ENCODE measurements around the gene VWA2. TPM values are rescaled to one million over a fixed set of nuclear protein-coding genes. Genes with fewer than 3 reads are reported as not detected.

Gene VWA2
- total RNA-seq, 1 donor from 2014 or later, result 2.2 TPM

DNA sequence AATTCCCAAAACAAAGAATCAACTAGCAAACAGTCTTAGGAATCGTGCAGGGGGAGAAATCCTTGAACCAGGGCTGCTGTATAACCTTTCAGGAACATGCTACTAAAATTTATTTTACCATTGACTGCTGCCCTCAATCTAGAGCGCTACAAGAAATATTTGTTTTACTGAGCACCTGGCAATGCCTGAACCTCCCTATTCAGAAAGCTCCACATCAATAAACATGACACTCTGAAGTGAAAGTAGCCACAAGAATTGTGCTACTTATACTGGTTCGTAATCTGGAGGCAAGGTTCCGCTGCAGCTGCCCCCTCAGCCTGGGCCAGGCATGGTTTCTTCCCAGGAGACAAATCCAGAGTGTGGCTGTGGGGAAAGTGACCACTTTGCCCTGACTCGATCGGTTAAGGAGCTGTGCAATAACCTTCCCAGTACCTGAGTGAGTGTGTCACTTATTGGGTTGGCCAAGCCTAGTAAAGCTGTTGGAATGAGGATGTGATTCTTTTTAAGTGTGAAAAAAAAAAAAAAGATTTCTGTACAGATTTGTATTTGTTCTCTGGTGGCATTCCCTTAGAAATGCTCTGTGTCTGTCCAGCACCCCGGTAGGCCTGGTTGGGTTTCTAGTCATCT lies 7.7 kb downstream of the VWA2 start:
- no peak for DNase-seq (ENCODE audit: low spot score)

DNA sequence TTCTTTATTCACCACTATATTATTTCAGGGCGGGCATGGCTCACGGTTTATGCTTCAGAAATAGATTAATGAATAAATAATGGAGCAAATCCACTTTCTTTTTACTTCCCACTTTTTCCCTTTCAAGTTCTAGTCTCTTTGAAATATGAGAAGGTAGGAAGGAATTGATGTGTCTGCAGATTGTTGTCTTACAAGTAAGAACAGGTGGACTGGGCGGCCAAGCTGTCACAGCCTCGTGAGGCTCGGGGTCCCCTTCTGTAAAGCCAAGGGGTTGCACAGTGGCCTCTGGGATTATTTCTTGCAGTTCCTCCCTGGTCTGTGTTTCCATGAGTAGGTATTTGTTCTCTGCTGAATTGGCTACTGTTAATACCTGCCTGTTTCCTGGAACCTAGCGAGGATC lies 11.2 kb downstream of the VWA2 start:
- DNase-seq (ENCODE audit: low spot score), result no peak

DNA sequence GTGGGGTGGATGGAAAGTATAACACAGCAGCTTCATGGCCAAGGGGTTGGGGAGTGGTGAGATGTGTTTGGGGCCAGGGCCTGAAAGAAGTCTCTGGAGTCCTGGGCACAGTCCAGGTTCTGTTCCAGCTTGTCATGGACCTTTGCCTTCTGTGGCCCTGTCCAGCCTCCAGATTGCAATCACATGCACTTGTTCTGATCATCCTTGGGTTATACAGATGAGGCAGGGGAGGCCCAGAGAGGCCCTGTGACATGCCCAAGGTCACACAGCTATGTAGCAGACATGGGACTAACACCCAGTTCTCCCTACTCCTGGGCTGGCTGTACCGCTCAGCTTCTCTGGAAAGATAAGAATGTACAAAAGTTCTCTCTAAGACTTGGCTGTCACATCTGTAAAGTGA lies 11.7 kb downstream of the VWA2 start:
- no peak for DNase-seq (ENCODE audit: low spot score)

DNA sequence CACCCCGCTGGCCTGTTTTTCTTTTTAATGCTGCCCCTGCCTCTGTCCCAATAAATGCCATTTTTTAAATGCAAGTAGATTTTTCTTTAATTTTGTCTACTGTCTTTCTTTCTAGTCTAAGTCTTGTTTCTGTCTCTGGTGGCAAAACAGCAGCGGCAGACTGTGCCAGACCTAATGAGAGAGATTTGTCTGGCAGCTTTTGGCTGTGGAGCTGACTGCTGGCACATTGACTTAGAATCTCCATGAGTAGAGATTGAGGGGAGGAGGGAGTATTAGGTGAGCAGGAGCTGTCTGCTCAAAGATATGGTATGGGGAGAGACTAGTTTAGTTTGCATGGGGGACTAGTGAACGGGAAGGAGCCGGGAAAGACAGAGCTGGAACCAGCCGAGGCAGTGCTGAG lies 13.0 kb downstream of the VWA2 start:
- no peak for DNase-seq (ENCODE audit: low spot score)

DNA sequence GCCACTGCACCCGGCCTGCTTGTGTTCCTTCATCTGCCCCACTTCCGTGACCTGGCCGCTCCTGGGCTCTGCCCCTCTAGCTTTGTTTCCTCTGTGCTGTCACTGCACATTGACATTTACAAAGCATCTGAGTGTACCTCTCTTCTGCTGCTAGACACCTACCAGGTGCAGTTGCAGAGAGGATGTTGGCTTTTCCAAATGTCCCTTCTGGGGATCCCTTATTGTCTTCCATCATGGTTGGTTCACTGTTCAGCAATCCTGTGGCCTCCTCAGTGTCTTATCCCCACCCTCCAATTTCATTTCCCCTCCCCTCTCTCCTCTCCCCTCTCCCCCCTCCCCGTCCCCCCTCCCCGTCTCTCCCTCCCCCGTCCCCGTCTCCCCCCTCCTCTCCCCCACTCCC lies 13.8 kb downstream of the VWA2 start:
- no peak for DNase-seq (ENCODE audit: low spot score)

DNA sequence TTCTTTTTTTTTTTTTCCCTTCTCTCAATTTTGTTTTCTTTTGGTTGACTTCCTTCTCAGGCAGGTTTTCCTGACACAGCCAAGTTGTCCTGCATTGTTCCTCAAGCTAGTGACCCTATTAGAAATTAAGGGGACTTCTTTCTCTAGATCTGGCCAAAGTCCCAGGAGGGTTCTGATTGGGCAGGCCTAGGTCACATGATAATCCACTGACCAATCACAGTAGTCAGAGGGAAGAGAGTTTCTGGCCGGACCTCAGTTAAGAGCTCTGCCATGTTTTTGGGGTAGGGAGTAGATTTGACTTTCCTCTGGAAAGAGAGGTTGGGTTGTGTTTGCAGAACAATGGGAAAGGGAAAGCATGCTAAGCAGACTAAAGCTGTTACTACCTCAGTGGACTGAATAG lies 16.2 kb downstream of the VWA2 start:
- no peak for DNase-seq (ENCODE audit: low spot score)

DNA sequence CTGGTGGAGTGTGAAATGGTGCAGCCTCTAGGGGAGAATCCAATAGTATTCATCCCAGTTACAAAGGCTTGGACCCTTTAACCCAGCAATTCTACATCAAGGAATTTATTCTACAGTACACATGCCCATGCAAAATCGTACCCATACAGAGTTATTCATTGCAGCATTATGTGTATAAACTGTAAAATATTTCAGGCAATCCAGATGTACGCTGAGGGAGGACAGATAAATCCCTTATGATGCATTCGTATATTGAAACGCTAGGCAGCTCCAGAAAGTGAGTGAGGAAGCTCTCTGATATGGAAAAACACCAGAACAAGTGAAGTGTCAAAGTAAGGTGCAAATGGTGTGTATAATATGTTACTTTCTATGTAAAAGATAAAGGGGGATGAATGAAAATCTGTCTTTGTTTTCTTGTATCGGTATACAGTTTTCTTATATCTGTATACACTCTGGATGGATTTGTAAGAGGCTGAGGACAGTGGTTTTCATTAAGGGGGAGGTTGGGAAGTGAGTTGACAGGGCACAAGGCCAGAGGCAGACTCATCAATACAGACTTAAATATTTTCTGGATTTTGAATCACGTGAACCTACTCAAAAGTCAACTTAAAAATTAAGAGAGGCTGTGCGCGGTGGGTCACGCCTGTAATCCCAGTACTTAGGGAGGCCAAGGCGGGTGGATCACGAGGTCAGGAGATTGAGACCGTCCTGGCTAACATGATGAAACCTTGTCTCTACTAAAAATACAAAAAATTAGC lies 17.1 kb downstream of the VWA2 start:
- peak; percentile 57 for DNase-seq (ENCODE audit: low spot score)

DNA sequence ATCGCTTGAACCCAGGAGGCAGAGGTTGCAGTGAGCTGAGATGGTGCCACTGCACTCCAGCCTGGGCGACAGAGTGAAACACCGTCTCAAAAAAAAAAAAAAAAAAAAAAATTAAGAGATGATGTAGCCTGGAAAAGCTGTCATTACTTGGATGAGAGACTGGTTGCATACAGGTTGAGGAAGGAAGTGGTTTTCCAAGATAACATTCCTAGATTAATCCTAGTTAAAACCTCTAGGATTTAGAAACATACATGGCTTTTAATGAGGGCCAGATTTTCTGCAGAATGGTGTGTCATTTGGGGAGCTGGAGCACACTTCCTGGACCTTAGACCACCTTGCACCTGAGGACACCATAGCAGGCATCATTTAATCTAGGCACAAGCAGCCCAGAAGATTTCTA lies 17.8 kb downstream of the VWA2 start:
- DNase-seq (ENCODE audit: low spot score), result no peak

DNA sequence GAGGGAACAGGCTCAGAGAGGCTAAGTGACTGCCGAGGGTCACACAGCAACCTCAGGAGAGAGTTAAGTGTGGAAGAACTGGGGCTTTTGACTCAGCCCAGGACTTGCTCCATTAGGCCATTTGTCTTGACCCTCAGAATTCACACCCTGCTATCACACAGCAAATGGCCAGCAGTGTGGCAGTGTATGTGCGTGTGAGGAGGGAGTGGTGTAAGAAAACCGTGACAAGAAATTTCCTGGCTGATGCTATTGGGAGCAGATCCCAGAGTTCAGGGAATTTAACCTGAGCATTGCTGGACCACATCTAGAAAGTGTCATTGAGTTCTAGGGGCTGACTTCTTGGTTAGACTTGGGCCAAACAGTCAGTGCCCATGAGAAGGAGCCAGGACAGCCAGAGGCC lies 18.4 kb downstream of the VWA2 start:
- DNase-seq (ENCODE audit: low spot score), result no peak

DNA sequence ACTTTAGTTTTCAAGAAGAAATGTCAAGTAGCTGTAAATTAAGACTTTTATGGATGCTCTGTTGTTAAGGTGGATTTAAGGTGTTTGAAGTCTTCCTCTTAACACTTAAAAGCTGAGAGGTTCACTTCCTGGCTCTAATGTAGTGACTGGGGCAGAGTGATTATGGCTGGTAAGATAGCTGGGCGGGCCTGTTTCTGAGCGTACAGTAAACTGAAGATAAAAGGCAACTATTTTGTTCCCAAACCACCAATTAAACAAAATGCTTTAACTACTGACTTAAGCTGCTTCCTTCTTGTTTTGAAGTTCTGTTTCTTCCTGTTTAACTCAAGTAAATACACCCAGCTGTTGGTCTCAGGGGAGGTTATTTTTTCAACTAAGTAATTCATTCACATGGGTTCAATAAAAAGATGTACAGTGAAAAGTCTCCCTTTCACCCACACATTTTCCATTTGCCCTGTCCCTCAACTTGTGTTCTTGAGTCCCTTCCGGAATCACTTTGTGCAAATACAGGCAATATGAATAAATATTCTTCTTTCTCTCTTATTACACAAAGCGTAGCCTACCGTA lies 19.3 kb downstream of the VWA2 start:
- DNase-seq (ENCODE audit: low spot score), result no peak

DNA sequence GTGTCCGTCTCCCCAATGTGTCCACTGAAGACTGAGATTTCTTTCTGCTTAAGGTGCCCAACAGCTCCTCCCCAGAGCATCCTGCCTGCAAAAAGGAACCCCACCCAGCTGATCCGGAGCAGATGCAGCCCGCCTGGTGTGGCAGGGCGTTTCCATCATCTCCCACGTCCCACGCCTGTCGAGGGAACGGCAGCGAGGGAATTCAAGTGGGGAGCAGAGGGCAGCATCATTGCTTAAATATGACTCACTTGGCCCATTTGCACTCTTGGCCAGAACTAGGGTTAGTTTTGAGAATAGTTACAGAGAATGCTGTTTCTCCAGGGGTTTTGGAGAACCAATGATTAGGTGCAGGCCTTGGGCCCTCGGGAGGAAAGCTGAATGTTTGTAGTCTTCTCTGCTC lies 20.8 kb downstream of the VWA2 start:
- DNase-seq (ENCODE audit: low spot score), result no peak

DNA sequence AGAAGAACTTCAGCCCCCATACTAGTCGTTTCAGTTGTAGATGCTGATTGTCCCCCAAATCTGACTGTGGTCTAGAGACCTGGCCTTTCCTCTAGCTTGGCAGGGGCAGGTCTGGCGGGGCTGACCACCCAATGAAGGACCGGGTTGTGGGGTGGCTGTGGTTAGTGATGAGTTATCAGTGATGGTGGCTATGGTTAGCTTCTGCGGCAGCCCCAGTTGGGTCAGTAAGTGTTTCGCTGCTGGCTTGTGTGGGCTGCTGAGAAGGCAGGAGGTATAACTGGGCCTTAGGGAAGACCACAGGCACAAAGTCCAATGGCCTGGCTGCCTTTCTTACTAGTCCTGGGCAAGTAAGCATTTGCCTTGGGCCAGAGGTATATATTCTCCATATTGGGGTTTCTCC lies 21.3 kb downstream of the VWA2 start:
- no peak for DNase-seq (ENCODE audit: low spot score)

DNA sequence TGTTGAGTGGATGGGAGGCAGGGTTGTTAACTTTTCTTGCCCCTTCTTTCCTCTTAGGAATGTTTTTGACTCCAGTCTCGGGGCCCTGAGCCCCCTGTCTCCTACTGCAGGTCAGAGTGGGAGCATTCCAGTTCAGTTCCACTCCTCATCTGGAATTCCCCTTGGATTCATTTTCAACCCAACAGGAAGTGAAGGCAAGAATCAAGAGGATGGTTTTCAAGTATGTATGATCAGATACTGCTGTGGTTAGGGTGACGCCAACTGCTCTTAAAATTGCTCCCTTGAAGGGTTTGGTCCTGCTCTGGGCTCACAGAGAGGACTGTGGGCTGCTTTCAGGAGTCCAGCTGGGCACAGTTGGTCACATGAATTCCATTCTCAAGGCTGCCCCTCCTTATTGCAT lies 22.0 kb downstream of the VWA2 start:
- no peak for DNase-seq (ENCODE audit: low spot score)

DNA sequence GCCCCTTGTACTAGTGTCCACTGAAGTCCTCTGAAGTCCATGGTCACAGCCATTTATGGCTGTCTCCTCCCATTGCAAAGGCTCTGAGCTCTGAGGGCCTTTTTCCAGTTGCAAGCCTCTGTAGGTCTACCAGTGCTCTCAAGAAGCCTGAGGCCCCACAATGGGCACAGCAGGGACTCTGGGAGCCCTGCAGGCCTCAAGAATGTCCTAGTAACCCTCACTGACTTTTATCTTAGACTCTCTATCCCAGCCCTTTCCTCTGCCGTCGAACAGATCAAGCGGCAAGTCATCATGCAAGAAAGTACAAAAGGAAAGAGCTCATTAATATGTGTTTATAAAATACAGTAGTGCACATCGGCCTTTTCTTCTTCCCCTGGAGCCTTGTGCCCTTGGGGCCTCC lies 23.4 kb downstream of the VWA2 start:
- no peak for DNase-seq (ENCODE audit: low spot score)

DNA sequence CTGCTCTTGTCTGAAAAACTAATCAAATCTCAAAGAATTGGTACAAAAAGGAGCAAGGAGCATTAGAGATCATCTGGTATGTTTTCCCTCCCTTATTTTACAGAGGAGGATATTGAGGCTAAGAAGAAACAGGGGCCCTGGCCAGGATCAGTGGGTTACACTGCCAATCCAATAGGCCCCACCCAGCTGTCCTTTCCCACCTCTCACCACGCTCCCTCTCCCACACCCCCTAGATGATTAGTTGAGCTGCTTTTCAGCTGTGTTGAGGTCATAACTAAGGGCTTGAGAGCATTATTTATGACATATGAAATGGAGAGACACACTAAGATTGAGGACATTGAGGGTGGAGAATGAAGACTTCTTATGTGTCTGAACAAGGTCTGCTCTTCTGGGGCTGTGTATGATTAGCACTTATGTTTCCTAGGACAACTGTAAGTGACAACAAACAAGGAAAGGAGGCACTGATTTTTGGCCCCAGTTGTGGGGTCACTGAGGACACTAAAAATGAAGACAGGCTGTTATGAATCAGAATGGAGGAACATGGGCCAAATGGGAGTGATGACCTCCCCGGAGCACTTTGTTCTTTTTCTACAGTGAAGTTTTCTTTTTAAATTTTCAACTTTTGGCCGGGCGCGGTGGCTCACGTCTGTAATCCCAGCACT lies 26.5 kb downstream of the VWA2 start:
- no peak for DNase-seq (ENCODE audit: low spot score)

DNA sequence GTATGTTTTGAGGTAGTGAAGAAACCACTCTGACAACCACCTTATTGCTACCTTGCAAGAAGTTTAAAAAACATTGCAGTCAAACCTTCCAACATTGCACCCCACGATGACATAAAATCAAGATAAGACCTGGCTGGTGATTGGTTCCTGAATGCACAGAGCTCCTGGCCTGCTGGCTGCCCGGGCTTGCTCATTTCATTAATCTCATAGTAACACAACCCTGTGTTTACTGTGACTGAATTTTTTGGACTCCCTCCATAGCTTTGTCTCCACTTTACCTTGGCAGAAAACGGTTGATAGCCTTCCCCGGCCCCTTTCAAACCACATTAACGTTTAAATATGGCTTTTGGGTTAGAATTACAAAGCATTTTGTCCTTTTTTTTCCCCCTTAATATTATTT lies 27.5 kb downstream of the VWA2 start:
- DNase-seq (ENCODE audit: low spot score), result peak; percentile 71

DNA sequence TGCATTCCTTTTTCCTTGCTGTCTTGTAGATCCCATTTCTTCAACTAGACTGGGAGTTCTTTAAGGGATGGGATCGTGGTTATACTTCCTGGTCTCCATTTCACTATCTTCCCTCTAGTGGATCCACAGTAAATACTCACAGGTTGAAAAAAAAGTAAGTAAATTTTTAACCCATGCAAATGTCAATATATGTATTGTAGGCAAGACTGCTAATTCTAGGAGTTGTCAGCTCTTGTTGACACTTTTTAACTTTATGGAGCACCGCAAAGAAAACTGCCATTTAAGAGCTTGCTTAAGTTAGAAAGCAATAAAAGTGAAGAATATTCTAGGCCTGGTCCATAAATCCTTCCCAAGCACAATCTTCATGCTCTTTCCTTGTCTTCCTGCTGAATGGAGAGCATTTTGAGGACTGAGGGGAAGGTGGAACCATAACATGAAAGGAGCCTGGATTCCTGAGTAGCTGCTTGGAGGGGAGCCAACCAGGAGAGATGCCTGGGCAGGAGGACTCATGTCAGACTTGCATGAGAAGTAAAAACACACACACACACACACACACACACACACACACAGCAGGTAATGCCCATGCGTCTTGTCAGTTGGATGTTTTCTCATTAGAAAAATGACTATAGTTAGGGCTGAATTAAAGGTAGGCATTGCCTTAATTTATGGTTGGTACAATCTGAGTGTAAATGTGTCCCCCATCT lies 32.2 kb downstream of the VWA2 start:
- peak; percentile 75 for DNase-seq (ENCODE audit: low spot score)

DNA sequence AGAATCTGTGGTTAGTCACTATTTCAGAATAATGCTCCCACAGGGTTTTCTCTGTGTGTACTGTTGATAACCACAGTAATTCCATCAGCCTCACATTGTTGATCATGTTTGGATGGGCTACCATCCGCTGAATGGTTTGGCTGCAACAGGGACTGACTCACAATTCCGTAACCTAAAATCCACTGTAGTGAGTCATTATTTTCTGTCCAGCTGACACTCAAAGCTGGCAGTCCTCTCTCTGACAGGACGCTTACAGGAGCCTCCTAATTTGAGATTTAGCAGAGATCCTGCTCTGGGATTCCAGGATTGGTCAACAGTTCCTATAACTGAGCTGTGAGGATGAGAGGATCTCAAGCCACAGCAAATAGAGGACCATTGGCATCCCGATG lies 32.7 kb downstream of the VWA2 start:
- peak; percentile 84 for DNase-seq (ENCODE audit: low spot score)

DNA sequence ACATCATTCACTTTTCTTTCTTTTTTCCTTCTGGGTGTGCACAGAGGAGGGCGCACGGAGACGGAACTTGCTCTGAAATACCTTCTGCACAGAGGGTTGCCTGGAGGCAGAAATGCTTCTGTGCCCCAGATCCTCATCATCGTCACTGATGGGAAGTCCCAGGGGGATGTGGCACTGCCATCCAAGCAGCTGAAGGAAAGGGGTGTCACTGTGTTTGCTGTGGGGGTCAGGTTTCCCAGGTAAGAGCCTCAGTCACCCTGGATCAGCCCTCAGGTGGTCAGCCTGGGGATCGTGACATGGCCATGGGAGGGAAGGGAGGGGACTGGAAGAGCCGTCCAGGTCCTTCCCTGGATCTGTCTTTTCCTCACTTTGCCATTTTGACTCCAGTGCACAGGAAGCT lies 33.6 kb downstream of the VWA2 start:
- no peak for DNase-seq (ENCODE audit: low spot score)

DNA sequence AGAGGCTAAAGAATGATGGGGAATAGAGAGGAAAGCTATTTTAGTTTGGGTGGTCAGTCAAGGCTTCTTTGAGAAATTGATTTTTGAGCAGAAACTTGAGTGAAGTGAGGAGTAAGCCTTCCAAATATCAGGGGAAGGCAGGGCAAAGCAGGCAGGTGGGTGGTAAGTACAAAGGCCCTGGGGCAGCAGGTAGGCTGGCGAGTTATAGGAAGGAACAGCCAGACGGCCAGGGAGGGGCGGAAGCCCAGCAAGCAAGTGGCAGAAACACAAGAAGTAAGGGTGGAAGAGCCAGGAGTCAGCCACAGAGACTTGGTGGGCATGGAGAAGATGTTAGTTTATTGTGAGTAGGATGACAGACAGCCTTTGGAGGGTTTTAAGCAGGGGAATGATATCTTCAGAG lies 34.9 kb downstream of the VWA2 start:
- no peak for DNase-seq (ENCODE audit: low spot score)

DNA sequence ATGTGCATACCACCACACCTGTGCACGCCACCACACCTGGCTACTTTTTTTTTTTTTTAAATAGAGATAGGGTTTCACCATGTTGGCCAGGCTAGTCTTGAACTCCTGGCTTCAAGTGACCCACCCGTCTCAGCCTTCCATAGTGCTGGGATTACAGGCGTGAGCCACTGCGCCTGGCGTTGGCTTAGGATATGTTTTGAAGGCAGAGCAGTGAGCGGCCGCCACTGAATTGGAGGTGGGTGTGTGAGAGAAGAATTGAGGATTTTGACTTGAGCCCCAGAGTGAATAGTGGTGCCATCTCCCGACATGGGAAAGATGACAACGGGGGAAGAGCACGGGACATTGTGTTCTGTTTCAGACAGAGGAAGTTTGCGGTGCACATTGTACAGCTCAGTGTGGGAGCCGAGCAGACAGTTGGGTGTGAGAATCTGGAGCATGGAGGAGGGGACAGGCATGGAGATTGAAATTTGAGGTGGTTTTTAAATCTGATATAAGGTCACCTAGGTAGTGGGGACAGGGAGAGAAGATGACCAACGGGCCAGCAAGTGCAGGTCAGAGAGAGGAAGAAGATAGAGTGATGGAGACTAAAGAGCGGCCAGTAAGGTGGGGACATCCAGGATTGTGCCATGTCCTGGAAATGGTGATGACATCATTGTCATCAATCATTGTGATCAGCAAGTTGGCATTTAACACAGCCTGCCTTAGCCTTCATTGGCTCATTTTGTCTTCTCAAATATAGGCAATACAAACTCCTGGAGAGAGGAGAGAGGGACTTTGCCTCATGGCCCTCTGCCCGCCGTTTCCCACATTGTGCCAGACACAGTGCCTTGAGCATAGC lies 35.8 kb downstream of the VWA2 start:
- no peak for DNase-seq (ENCODE audit: low spot score)

All from umbilical cord (tissue), 2 donors.